Measurements from ENCODE around the gene KDM4B.

The KDM4B gene

DNA sequence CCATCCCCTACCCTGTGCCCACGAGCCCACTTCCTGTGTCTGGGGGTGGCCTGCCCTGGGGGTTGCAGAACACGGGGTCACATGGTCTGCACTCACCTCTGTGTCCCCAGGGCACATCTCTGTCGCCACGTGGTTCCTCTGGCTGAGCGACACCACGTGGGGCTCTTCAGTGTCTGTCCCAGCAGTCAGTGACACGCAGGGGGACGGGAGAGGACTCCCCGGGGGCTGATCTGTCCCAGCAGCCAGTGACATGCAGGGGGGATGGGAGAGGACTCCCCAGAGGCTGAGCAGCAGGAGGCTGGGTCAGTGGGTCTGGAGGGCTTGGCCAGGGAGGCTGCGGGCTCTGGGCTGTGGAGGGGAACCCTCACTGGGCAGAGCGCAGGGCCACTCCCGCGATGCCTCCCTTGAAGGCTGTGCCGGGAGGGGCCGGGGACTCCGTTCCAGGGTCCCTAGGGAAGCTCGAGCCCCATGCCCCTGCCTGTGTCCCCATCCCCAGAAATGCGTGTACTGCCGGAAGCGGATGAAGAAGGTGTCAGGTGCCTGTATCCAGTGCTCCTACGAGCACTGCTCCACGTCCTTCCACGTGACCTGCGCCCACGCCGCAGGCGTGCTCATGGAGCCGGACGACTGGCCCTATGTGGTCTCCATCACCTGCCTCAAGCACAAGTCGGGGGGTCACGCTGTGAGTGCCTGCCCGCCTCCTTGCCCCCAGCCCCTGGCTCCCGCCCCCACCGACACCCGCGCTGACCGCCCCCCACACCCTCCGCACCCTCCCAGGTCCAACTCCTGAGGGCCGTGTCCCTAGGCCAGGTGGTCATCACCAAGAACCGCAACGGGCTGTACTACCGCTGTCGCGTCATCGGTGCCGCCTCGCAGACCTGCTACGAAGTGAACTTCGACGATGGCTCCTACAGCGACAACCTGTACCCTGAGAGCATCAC, 174.8 kb downstream of the KDM4B start:
- DNase-seq (ENCODE audit: low spot score) = no peak
- Histone ChIP-seq H3K27ac (no peak overlapping the region), H3K4me3 (no peak overlapping the region)
- TF ChIP-seq, protein P1, sequence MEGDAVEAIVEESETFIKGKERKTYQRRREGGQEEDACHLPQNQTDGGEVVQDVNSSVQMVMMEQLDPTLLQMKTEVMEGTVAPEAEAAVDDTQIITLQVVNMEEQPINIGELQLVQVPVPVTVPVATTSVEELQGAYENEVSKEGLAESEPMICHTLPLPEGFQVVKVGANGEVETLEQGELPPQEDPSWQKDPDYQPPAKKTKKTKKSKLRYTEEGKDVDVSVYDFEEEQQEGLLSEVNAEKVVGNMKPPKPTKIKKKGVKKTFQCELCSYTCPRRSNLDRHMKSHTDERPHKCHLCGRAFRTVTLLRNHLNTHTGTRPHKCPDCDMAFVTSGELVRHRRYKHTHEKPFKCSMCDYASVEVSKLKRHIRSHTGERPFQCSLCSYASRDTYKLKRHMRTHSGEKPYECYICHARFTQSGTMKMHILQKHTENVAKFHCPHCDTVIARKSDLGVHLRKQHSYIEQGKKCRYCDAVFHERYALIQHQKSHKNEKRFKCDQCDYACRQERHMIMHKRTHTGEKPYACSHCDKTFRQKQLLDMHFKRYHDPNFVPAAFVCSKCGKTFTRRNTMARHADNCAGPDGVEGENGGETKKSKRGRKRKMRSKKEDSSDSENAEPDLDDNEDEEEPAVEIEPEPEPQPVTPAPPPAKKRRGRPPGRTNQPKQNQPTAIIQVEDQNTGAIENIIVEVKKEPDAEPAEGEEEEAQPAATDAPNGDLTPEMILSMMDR (IDR thresholded peaks at IDR 0.05) = no peak

GRCh38 chr19:5144545-5145179, 175.7 kb downstream of the KDM4B start:
- H3K27ac ChIP-seq = no peak overlapping the region
- TF ChIP-seq, protein P1 (IDR thresholded peaks at IDR 0.05) = no peak
- no peak overlapping the region for H3K4me3 ChIP-seq
- DNase-seq (ENCODE audit: low spot score) = no peak

DNA sequence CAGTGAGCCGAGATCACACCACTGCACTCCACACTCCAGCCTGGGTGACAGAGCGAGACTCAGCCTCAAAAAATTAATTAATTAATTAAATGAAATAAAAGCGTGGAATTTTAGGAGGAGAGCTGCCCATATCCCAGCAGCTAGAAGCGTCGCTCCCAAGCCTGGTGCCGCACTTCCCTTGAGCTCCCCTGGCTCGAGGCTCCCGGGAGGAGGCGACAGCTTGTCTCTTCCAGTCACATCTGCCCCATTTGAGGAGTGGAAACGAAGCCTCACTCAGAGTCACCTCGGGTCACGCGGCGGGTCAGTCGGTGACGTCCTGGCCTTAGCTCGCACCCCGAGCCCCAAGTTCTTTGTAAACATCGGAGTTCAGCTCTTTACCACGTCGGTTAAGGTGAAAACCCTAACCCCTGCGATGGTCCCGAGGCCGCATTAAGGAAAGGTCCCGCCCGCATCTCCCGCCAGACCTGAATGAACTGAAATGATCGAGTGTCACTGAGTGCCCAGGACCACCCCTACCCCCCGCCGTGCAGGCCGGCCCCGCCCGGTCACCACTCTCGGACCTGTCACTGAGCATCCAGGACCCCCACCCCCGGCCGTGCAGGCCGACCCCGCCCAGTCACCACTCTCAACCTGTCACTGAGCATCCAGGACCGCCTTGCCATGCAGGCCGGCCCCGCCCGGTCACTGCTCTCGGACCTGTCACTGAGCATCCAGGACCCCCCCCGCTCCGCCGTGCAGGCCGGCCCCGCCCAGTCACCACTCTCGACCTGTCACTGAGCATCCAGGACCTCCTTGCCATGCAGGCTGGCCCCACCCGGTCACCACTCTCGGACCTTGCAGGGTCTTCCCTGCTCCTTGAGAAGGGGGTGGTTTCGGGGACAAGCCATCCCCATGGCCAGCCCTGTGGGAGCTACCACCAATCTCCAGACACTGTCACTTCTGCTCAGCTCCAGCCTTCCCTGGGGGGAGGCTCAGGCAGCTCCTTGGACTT, 176.9 kb downstream of the KDM4B start:
- no peak for DNase-seq (ENCODE audit: low spot score)
- TF ChIP-seq, protein P1 (IDR thresholded peaks at IDR 0.05) = no peak
- Histone ChIP-seq H3K27ac (no peak overlapping the region), H3K4me3 (no peak overlapping the region)

- Histone ChIP-seq H3K27ac (no peak overlapping the region), H3K4me3 (no peak overlapping the region)
- DNase-seq (ENCODE audit: low spot score) = no peak
- TF ChIP-seq, protein P1 (IDR thresholded peaks at IDR 0.05) = no peak
Measured at GRCh38 chr19:5147074-5147977, 178.4 kb downstream of the KDM4B start.

GRCh38 chr19:5147978-5148793, 179.3 kb downstream of the KDM4B start:
- Histone ChIP-seq H3K27ac (no peak overlapping the region), H3K4me3 (no peak overlapping the region)
- TF ChIP-seq, protein P1 (IDR thresholded peaks at IDR 0.05) = no peak
- no peak for DNase-seq (ENCODE audit: low spot score)
